Stimulated activated naive B cell treated with anti-CD40 and anti-IgM and Interleukin-4, amounts not matched to agents 10 μg/mL and 1 μg/mL and 100 μg/mL, for 72 hours (primary cell): ENCODE measurements around the gene SLC27A2.
"Not testable (repeated sequence)": the region's sequence is repeated elsewhere in the genome, so short reads cannot be mapped to it uniquely, and the experiment has no call there.

Source experiments
- ATAC-seq, 2 donors: fragments of 150-1000 bp; cut with Tn5 transposase; replicated peaks; 2 replicates each; pipeline ENCODE4 v1.10.0; 2021; ENCODE audit warnings: moderate library complexity in 1 of 2
- DNase-seq: peaks from one replicate; pipeline ENCODE4 v3.0.0; 2021
- H3K27ac Mint-ChIP-seq: one replicate; pipeline ENCODE4 v1.8.0; 2022; ENCODE audit warnings: mild to moderate bottlenecking, mixed read lengths
- H3K27me3 Mint-ChIP-seq, 2 donors: one replicate each; pipeline ENCODE4 v1.8.0; 2022; ENCODE audit warnings: mixed read lengths in 2 of 2
- H3K36me3 Mint-ChIP-seq, 2 donors: one replicate each; pipeline ENCODE4 v1.8.0; 2022; ENCODE audit warnings: mixed read lengths in 2 of 2, mild to moderate bottlenecking in 1 of 2
- H3K4me1 Mint-ChIP-seq, 2 donors: one replicate each; pipeline ENCODE4 v1.8.0; 2022; ENCODE audit warnings: mixed read lengths in 2 of 2, mild to moderate bottlenecking in 1 of 2
- H3K4me3 Mint-ChIP-seq, 2 donors: one replicate each; pipeline ENCODE4 v1.8.0; 2022; ENCODE audit warnings: mild to moderate bottlenecking in 2 of 2, mixed read lengths in 2 of 2, moderate library complexity in 1 of 2
- H3K9me3 Mint-ChIP-seq, 2 donors: one replicate each; pipeline ENCODE4 v1.8.0; 2022; ENCODE audit warnings: mixed read lengths in 2 of 2, mild to moderate bottlenecking in 1 of 2

The SLC27A2 gene

DNA sequence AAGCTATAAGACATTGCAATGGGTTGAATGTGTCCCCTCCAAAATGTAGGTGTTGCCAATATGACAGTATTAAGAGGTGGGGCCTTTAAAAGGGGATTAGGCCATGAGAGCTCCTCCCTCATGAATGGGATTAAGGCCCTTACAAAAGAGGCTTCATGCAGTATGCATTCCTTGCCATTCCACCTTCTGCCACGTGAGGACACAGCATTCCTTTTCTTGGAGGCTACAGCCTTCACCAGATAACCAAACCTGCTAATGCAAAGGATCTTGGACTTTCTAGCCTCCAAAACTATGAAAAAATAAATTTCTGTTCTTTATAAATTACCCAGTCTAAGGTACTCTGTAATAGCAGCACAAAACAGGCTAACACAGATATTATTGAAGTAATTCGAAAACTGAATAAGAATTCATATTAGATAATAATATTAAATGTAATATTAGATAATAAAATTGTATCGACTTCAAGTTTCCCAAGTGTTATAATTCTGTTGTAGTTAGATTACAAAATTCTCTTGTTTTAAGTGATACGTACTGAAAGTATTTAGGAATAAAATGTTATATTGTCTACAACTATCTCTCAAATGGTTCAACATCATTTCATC lies 33.5 kb upstream of the SLC27A2 start:
- Mint-ChIP-seq H3K36me3 (peaks cover 2 to 12% of the 10 kb centered on the region in 2 donors), H3K4me3 (no peak overlapping the region), H3K27ac (no peak overlapping the region), H3K27me3 (no peaks in the 10 kb centered on the region), H3K4me1 (peaks cover 12 to 16% of the 10 kb centered on the region in 2 donors), H3K9me3 (peaks cover 5 to 12% of the 10 kb centered on the region in 2 donors)
- no peak for ATAC-seq
- DNase-seq = no peak

DNA sequence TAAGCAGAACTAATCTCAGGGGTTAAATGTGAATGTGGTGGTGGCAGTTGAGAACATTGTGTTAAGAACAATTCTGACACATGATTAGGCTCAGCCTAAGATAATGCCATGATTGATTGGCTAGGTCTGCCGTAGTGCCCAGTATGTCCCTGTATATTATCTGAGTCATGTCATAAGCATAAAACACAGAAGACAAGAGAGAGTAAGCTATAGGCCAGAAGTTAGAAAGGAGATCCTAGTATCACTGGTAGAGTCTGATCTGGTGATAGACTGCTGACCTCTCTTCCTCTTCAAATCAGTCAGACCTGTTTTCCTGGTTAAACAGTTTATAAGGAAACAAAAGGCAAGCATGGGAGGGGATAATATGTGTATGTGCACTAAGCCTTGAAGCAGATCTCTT lies 32.9 kb upstream of the SLC27A2 start:
- Mint-ChIP-seq H3K4me1 (peaks cover 9 to 14% of the 10 kb centered on the region in 2 donors), H3K9me3 (peaks cover 3 to 7% of the 10 kb centered on the region in 2 donors), H3K27ac (no peak overlapping the region), H3K4me3 (no peak overlapping the region), H3K27me3 (no peaks in the 10 kb centered on the region), H3K36me3 (peaks cover 0 to 8% of the 10 kb centered on the region in 2 donors)
- ATAC-seq (no peak), DNase-seq (no peak)

DNA sequence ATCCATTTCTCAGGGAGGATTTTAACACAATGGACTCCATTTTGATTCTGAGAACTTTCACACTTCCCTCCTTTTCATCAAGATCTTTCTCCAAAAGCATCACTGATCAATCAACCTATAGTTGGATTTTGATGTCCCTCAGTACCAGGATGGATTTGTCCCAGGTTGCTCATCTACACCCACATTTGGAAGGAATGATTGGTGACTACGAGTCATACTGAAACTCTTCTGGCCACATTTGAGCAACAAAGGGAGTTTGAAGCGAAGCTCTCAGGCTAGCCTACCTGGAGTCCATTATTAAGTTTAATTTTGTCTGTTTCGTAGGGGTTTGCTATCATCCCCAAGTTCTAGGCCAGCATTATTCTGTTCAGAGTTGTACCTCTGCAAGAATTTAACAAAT lies 31.6 kb upstream of the SLC27A2 start:
- H3K36me3 Mint-ChIP-seq = no peaks in the 10 kb centered on the region
- no peak for ATAC-seq
- no peak for DNase-seq
- no peaks in the 10 kb centered on the region for H3K9me3 Mint-ChIP-seq
- H3K4me3 Mint-ChIP-seq = no peak overlapping the region
- H3K27me3 Mint-ChIP-seq = no peaks in the 10 kb centered on the region
- peaks cover 2 to 4% of the 10 kb centered on the region in 2 donors for H3K4me1 Mint-ChIP-seq
- no peak overlapping the region for H3K27ac Mint-ChIP-seq

DNA sequence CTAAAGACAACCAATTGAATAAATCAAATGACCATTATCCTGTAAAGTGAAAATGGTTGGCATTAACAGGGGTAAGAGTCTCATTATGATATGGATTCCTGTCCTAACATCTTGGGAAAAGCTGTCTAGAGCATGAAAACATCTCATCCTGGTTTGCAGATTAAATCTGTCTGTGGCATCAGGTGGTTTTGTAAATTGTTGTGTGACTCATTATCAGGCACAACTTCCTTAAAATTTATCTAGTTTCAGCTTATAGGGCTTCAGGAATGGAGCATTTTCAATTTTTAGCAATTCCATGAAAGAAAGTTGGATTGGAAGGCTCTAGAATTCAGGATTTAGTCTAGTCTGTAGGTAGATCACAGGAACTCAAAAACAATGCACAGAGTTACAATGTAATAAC lies 31.1 kb upstream of the SLC27A2 start:
- H3K4me3 Mint-ChIP-seq = no peak overlapping the region
- ATAC-seq (no peak), DNase-seq (no peak)
- no peaks in the 10 kb centered on the region for H3K9me3 Mint-ChIP-seq
- no peaks in the 10 kb centered on the region for H3K4me1 Mint-ChIP-seq
- H3K27me3 Mint-ChIP-seq = no peaks in the 10 kb centered on the region
- no peaks in the 10 kb centered on the region for H3K36me3 Mint-ChIP-seq
- no peak overlapping the region for H3K27ac Mint-ChIP-seq

DNA sequence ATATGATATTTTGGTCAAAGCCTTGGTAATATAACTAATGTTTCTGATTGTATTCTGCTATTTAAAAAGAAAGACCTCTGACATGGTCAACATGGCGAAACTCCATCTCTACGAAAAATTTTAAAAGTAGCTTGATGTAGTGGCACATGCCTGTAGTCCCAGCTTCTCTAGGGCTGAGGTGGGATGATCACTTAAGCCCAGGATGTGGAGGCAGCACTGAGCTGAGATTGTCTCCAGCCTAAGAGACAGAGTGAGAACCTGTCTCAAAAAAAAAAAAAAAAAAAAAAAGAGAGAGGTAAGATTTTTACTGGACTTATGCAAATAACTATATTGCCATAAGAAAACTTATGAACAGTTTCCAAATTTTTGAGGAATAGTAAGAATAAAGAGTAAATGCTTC lies 30.5 kb upstream of the SLC27A2 start:
- no peak for ATAC-seq
- H3K27ac Mint-ChIP-seq = no peak overlapping the region
- H3K36me3 Mint-ChIP-seq = no peaks in the 10 kb centered on the region
- H3K9me3 Mint-ChIP-seq = no peaks in the 10 kb centered on the region
- H3K4me1 Mint-ChIP-seq = no peaks in the 10 kb centered on the region
- no peaks in the 10 kb centered on the region for H3K27me3 Mint-ChIP-seq
- H3K4me3 Mint-ChIP-seq = no peak overlapping the region
- DNase-seq = no peak

DNA sequence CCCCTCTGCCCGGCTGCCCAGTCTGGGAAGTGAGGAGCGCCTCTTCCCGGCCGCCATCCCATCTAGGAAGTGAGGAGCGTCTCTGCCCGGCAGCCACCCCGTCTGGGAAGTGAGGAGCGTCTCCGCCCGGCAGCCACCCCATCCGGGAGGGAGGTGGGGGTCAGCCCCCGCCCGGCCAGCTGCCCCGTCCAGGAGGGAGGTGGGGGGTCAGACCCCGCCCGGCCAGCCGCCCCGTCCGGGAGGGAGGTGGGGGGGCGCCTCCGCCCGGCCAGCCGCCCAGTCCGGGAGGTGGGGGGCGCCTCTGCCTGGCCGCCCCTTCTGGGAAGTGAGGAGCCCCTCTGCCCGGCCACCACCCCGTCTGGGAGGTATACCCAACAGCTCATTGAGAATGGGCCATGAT lies 23.8 kb upstream of the SLC27A2 start:
- H3K4me3 Mint-ChIP-seq, H3K27me3 Mint-ChIP-seq, H3K36me3 Mint-ChIP-seq, H3K27ac Mint-ChIP-seq, ATAC-seq, H3K4me1 Mint-ChIP-seq, DNase-seq: not testable (repeated sequence)
- H3K9me3 Mint-ChIP-seq = peaks cover 8 to 20% of the 10 kb centered on the region in 2 donors

DNA sequence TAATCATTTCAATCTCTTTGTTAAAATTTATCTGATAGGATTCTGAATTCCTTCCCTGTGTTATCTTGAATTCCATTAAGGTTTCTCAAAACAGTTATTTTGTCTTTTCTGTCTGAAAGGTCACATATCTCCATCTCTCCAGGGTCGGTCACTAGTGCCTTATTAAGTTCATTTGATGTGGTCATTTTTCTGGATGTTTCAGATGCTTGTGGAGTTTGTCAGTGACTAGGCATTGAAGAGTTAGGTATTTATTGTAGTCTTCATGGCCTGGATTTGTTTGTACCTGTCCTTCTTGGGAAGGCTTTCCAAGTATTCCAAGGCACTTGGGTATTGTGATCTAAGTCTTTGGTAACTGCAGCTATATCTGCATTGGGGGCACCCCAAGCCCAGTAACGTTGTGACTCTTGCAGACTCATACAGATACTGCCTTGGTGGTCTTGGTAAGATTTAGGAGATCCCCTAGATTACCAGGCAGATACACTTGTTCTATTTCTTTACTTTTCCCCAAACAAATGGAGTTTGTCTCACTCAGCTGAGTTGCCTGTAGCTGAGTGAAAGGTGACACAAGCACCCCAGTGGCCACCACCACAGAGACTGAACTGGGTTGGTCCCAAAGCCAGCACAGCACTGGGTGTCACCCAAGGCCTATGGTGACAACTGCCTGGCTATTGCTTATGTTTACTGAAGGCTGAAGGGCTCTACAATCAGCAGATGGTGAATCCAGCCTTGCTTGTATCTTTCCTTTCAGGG lies 18.9 kb upstream of the SLC27A2 start:
- Mint-ChIP-seq H3K4me1 (peaks cover 7 to 9% of the 10 kb centered on the region in 2 donors), H3K9me3 (peaks cover 3 to 9% of the 10 kb centered on the region in 2 donors), H3K4me3 (no peak overlapping the region), H3K27ac (no peak overlapping the region), H3K27me3 (peaks cover 6 to 20% of the 10 kb centered on the region in 2 donors), H3K36me3 (peaks cover 0 to 4% of the 10 kb centered on the region in 2 donors)
- no peak for DNase-seq
- ATAC-seq = peak; percentile 38 to 72

DNA sequence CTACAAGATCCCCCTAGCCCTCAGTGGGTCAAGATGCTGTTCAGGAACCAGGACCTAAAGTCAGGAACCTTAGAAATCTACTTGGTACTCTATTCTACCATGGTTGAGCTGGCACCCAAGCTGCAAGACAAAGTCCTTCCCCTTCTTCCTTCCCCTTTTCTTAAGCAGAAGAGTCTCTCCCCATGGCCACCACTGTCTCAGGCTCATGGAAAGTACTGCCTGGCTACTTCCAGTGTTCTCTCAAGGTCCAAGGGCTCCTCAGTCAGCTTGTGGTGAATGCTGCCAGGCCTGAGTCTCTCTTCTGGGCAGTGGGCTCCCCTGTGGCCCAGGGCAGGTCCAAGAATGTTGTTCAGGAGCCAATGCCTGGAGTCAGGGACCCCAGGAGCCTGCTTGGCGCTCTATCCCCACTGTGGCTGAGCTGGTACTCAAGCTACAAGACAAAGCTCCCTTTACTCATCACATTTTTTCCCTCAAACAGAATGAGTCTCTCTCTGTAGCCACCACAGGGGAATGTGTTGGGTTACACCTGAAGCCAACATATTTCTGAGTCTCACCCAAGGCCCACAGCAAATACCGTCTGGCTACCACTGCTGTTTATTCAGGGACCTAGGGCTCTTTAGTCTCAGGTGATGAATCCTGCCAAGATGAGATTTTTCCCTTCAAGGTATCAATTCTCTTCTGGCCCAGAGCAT lies 18.1 kb upstream of the SLC27A2 start:
- ATAC-seq = peak; percentile 80 to 81

DNA sequence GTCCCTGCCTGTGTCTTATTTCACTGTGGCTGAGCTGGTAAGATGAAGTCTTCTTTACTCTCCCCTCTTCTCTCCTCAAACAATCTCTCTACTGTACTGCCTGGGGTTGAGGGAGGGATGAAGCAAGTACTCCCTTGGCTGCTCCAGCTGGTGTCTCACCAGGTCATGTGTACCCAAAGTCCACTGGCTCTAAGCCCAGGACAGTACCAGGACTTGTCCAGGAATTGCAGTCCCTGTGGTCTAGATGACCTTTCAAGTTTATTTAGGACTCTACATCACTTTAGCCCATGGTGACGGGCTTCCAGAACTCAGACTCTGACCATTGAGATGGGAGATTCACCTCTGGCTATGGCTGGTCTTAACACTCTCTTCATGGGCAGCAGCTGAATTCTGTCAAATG lies 17.5 kb upstream of the SLC27A2 start:
- H3K9me3 Mint-ChIP-seq = peaks cover 0 to 9% of the 10 kb centered on the region in 2 donors
- H3K36me3 Mint-ChIP-seq = peaks cover 0 to 4% of the 10 kb centered on the region in 2 donors
- no peak for ATAC-seq
- H3K27me3 Mint-ChIP-seq = peaks cover 6 to 20% of the 10 kb centered on the region in 2 donors
- H3K4me1 Mint-ChIP-seq = peaks cover 7 to 9% of the 10 kb centered on the region in 2 donors
- H3K4me3 Mint-ChIP-seq = no peak overlapping the region
- no peak for DNase-seq
- no peak overlapping the region for H3K27ac Mint-ChIP-seq

More for the DNA sequence above, 18.1 kb upstream of the SLC27A2 start:
- Mint-ChIP-seq H3K27me3 (peaks cover 6 to 20% of the 10 kb centered on the region in 2 donors), H3K36me3 (peaks cover 0 to 4% of the 10 kb centered on the region in 2 donors), H3K9me3 (peaks cover 2 to 9% of the 10 kb centered on the region in 2 donors), H3K4me3 (no peak overlapping the region), H3K4me1 (peaks cover 7 to 9% of the 10 kb centered on the region in 2 donors), H3K27ac (no peak overlapping the region)
- DNase-seq = no peak

DNA sequence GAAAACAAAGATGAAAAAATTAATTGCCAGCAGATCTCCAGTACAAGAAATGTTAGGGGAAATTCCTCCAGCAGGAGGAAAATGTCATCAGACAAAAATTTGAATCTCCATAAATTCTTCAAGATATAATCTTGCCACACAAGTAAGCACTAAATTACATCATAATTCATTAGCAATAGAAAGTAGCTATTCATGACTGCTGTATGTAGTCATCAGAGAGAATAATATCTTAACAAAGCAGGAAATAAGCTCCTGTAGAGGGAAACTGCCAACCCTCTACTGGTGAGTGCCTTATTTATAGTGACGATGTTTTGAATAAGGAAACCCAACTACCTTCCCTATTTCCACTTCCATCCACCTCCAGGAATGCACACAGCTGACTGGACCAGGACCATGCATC lies 15.8 kb upstream of the SLC27A2 start:
- Mint-ChIP-seq H3K27ac (no peak overlapping the region), H3K4me1 (peaks cover 7 to 9% of the 10 kb centered on the region in 2 donors), H3K4me3 (no peak overlapping the region), H3K27me3 (peaks cover 6 to 20% of the 10 kb centered on the region in 2 donors), H3K36me3 (peaks cover 0 to 4% of the 10 kb centered on the region in 2 donors), H3K9me3 (peaks cover 0 to 5% of the 10 kb centered on the region in 2 donors)
- ATAC-seq = no peak
- no peak for DNase-seq

DNA sequence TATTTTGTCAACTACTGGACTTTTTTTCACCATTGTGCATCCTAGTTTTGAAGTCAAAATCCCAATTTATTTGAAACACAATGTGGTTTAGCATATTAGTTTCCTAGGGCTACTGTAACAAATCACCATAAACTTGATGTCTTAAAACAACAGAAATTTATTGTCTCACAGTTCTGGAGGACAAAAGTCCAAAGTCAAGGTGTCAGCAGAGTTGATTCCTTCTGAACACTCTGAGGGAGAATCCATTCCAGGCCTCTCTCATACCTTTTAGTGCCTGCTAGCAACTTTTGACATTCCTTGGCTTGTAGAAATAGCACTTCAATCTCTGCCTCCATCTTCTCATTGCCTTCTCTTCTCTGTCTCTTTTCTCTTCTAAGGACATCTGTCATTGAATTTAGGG lies 14.9 kb upstream of the SLC27A2 start:
- Mint-ChIP-seq H3K27ac (no peak overlapping the region), H3K4me1 (peaks cover 7 to 9% of the 10 kb centered on the region in 2 donors), H3K36me3 (peaks cover 4% of the 10 kb centered on the region in 2 donors), H3K4me3 (no peak overlapping the region), H3K9me3 (peaks cover 3 to 10% of the 10 kb centered on the region in 2 donors), H3K27me3 (peaks cover 6 to 20% of the 10 kb centered on the region in 2 donors)
- ATAC-seq = no peak
- DNase-seq = no peak

DNA sequence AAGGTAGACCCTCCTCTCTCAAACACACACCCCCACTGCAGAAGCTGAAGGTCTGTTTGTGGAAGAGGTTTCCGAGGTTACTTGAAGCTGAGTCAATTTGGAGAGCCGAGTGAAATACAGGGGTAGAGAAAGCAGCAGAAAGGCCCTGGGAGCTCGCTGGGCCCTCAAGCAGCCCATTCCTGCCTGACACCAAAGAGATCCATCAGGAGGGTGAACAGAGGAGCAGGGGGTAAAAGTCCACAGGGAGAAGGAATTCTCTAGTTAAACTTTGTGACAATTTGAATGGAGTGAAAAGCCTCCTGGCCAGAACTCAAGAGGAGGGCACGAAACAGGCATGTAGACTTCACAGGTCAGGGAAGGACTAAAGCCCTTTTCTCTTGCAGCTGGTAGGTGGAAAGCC lies 13.6 kb upstream of the SLC27A2 start:
- Mint-ChIP-seq H3K4me3 (no peak overlapping the region), H3K4me1 (peaks cover 5 to 7% of the 10 kb centered on the region in 2 donors), H3K36me3 (peaks cover 0 to 4% of the 10 kb centered on the region in 2 donors), H3K27ac (no peak overlapping the region), H3K27me3 (peaks cover 0 to 12% of the 10 kb centered on the region in 2 donors), H3K9me3 (peaks cover 5% of the 10 kb centered on the region in 2 donors)
- no peak for DNase-seq
- no peak for ATAC-seq

DNA sequence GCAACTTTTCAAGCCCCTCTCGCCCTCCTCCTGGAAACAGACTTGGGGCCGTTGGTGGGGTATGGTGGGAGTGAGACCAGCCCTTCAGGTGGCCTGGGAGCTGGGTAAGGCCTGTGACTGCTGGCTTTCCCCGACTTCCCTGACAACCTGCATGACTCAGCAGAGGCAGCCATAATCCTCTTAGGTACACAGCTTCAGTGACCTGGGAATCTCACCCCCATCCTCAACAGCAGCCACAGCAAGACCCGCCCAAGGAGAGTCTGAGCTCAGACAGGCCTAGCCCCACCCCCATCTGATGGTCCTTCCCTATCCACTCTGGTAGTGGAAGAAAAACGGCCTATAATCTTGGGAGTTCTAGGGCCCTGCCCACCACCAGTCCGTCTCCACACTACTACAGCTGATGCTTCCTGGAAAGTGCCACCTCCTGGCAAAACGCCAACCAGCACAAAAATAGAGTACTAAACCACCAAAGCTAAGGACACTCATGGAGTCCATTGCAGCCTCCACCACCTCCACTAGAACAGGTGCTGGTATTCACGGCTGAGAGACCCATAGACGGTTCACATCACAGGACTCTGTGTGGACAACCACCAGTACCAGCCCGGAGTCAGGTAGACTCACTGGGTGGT lies 13.1 kb upstream of the SLC27A2 start:
- no peak for DNase-seq
- peaks cover 0 to 4% of the 10 kb centered on the region in 2 donors for H3K36me3 Mint-ChIP-seq
- H3K9me3 Mint-ChIP-seq = peaks cover 5% of the 10 kb centered on the region in 2 donors
- peaks cover 0 to 10% of the 10 kb centered on the region in 2 donors for H3K27me3 Mint-ChIP-seq
- H3K4me3 Mint-ChIP-seq = no peak overlapping the region
- H3K4me1 Mint-ChIP-seq = peaks cover 1 to 2% of the 10 kb centered on the region in 2 donors
- no peak for ATAC-seq
- H3K27ac Mint-ChIP-seq = no peak overlapping the region

DNA sequence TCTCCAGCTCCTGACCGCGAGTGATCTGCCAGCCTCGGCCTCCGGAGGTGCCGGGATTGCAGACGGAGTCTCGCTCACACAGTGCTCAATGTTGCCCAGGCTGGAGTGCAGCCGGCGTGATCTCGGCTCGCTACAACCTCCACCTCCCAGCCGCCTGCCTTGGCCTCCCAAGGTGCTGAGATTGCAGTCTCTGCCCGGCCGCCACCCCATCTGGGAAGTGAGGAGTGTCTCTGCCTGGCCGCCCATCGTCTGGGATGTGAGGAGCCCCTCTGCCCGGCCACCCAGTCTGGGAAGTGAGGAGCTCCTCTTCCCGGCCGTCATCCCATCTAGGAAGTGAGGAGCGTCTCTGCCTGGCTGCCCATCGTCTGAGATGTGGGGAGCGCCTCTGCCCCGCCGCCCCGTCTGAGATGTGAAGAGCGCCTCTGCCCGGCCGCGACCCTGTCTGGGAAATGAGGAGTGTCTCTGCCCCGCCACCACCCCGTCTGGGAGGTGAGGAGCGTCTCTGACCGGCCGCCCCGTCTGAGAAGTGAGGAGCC lies 9.6 kb upstream of the SLC27A2 start:
- not testable (repeated sequence) for H3K9me3 Mint-ChIP-seq, ATAC-seq, H3K36me3 Mint-ChIP-seq, H3K27ac Mint-ChIP-seq, H3K4me3 Mint-ChIP-seq, H3K27me3 Mint-ChIP-seq, DNase-seq, H3K4me1 Mint-ChIP-seq
